A549 (cell line): ENCODE data around the gene WASHC2C.
"Not testable (repeated sequence)": the region's sequence is repeated elsewhere in the genome, so short reads cannot be mapped to it uniquely, and the experiment has no call there.

Source experiments
- CBX2 ChIP-seq: fragments of 200-600 bp; sonication (generic); IDR thresholded peaks from 2 replicates; pipeline ENCODE4 v1.6.1; 2016; ENCODE audit warnings: low read depth, mild to moderate bottlenecking, borderline replicate concordance
- CHD2 ChIP-seq: fragments of 150-350 bp; IDR thresholded peaks from 2 replicates; pipeline ENCODE4 v1.6.1; 2014; ENCODE audit warnings: low read length; ENCODE audit not compliant: partially characterized antibody
- EP300 ChIP-seq, 2 experiments: fragments of >200 bp; sonication (Bioruptor Twin); formaldehyde crosslinking; IDR thresholded peaks; 2 replicates in 1 of 2; 3 replicates in 1 of 2; pipeline ENCODE4 v1.6.1; 2016 to 2017
- FOSB ChIP-seq: fragments of 250-450 bp; sonication (Bioruptor Pico); IDR thresholded peaks from 2 replicates; pipeline ENCODE4 v1.5.0; 2020; ENCODE audit warnings: mild to moderate bottlenecking, moderate library complexity
- PHF8 ChIP-seq: fragments of 200-600 bp; sonication (generic); IDR thresholded peaks from 2 replicates; pipeline ENCODE4 v1.6.1; 2016; ENCODE audit warnings: low read depth, mild to moderate bottlenecking, antibody characterized with exemption, moderate library complexity, borderline replicate concordance
- POLR2A ChIP-seq: IDR thresholded peaks from 2 replicates; pipeline ENCODE4 v1.6.1; 2012; ENCODE audit warnings: mild to moderate bottlenecking, low read length
- TF ChIP-seq, protein P1 (sequence below): fragments of >200 bp; sonication (Bioruptor Twin); formaldehyde crosslinking; IDR thresholded peaks from 3 replicates; pipeline ENCODE4 v1.5.1; 2016
- TF ChIP-seq, protein P2 (sequence below): IDR thresholded peaks from 2 replicates; pipeline ENCODE4 v1.6.1; 2012
- TF ChIP-seq, protein P3 (sequence below): IDR thresholded peaks from 2 replicates; pipeline ENCODE4 v1.6.1; 2012; ENCODE audit warnings: low read depth, borderline replicate concordance

DNA sequence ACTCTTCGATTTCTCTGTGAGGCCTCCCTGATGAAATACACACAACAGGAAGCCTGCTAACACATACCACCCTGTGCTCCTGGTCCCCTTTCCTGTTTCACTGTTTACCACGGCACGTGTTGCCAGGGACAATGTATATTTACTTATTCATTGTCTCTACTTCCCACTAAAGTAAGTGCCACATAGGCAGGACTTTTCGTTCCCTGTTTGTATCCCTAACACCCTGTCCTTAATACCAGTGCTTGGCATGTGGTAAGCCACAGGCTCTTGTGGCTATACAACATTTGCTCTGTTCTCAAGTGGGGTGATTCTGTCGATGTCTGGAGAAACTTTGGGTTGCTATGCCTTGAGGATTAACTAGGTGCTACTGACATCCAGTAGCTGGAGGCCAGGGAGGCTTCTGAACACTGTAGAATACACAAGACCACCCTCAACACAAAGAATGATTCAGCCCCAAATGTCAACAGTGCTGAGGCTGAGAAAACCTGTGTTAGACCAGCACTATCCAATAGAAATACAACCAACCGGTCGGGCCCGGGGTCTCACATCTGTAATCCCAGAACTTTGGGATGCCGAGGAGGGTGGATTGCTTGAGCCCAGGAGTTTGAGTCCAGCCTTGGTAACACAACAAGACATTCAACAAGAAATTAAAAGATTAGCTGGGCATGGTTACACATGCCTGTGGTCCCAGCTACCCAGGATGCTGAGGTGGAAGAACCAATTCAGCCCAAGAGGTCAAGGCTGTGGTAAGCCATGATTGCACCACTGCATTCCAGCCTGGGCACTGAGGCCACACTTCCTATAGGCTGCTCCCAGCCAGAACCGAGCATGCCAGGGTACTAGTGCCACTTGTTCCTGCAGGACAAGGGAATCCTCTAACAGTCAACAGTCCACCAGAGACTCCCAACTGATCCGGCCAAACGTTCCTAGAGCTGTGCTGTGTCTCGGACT lies 76.3 kb downstream of the WASHC2C start:
- TF ChIP-seq, protein P1, sequence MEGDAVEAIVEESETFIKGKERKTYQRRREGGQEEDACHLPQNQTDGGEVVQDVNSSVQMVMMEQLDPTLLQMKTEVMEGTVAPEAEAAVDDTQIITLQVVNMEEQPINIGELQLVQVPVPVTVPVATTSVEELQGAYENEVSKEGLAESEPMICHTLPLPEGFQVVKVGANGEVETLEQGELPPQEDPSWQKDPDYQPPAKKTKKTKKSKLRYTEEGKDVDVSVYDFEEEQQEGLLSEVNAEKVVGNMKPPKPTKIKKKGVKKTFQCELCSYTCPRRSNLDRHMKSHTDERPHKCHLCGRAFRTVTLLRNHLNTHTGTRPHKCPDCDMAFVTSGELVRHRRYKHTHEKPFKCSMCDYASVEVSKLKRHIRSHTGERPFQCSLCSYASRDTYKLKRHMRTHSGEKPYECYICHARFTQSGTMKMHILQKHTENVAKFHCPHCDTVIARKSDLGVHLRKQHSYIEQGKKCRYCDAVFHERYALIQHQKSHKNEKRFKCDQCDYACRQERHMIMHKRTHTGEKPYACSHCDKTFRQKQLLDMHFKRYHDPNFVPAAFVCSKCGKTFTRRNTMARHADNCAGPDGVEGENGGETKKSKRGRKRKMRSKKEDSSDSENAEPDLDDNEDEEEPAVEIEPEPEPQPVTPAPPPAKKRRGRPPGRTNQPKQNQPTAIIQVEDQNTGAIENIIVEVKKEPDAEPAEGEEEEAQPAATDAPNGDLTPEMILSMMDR: not testable (repeated sequence)
- not testable (repeated sequence) for TF ChIP-seq CBX2; PHF8; EP300 (IDR thresholded peaks at IDR 0.05); POLR2A; FOSB (CRISPR knock-in tag); CHD2
- TF ChIP-seq, protein P2, sequence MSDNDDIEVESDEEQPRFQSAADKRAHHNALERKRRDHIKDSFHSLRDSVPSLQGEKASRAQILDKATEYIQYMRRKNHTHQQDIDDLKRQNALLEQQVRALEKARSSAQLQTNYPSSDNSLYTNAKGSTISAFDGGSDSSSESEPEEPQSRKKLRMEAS: not testable (repeated sequence)
- TF ChIP-seq, protein P3, sequence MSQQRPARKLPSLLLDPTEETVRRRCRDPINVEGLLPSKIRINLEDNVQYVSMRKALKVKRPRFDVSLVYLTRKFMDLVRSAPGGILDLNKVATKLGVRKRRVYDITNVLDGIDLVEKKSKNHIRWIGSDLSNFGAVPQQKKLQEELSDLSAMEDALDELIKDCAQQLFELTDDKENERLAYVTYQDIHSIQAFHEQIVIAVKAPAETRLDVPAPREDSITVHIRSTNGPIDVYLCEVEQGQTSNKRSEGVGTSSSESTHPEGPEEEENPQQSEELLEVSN: not testable (repeated sequence)
